Neuron (in vitro differentiated cells): ENCODE data around the gene UGT2A2.

ENCODE experiments used
- H2AFZ ChIP-seq: one replicate; pipeline ENCODE4 v1.6.1; 2013; ENCODE audit warnings: low read depth, mild to moderate bottlenecking, inconsistent platforms, low read length, moderate library complexity
- H3K27me3 ChIP-seq: one replicate; pipeline ENCODE4 v1.6.1; 2013; ENCODE audit warnings: low read length; ENCODE audit not compliant: insufficient read depth
- H3K36me3 ChIP-seq: one replicate; pipeline ENCODE4 v1.6.1; 2013; ENCODE audit warnings: low read length; ENCODE audit not compliant: insufficient read depth
- H3K4me1 ChIP-seq: one replicate; pipeline ENCODE4 v1.6.1; 2013; ENCODE audit warnings: low read length; ENCODE audit not compliant: insufficient read depth
- H3K4me3 ChIP-seq: 2 replicates; pipeline ENCODE4 v1.5.1; 2013; ENCODE audit warnings: mild to moderate bottlenecking, low read length, moderate library complexity
- H3K9me3 ChIP-seq: one replicate; pipeline ENCODE4 v1.6.1; 2013; ENCODE audit warnings: low read length

UGT2A2 gene

DNA sequence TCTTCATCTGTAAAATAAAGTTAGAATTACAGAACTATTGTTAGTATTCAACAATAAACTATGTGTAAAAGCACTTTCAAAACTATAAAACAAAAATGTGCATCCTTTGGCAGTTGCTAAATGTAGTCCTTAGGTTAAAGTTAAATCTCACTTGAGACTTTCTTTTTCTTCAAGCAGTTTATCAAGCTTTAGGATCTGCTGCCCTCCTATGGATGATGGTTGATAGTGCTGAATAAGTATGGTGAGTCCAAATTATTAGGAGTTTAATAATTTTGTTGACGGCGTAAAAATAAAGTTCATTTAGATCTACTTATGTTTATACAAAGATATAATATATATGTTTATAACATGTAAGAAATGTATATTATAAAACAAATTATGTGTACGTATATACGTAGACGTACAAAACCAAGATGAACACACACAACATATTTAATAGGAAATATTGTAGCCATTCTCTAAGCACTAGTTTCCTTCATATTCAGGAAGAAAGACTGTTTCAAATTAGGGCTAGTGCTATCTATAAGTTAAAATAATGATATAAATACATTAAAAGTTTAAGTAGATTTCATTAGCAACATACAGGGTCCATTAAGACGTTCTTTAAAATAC, 22.3 kb downstream of the UGT2A2 start:
- H3K4me1 ChIP-seq, result no peaks in the 10 kb centered on the region
- no peaks in the 10 kb centered on the region for H3K9me3 ChIP-seq
- H2AFZ ChIP-seq, result no peak overlapping the region
- no peaks in the 10 kb centered on the region for H3K27me3 ChIP-seq
- H3K4me3 ChIP-seq, result no peak overlapping the region
- H3K36me3 ChIP-seq, result no peaks in the 10 kb centered on the region

DNA sequence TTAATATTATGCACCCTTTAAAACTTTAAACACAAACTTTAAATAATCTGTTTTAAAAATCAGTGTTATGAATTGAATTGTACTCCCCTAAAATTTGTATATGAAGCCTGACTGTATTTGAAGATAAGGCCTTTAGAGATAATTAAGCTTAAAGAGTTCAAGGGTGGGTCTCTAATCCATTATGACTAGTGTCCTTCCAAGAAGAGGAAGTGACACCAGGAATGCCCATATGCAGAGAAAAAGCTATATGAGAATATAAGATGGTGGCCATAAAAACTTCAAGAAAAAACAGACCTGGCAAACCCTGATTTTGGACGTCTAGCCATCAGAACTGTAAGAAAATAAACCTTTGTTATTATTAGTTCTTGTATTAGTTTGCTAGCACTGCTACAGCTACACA, 29.0 kb downstream of the UGT2A2 start:
- Histone ChIP-seq H3K36me3 (no peaks in the 10 kb centered on the region), H3K4me1 (no peaks in the 10 kb centered on the region), H2AFZ (no peak overlapping the region), H3K27me3 (no peaks in the 10 kb centered on the region), H3K4me3 (no peak overlapping the region), H3K9me3 (no peaks in the 10 kb centered on the region)

- Histone ChIP-seq H3K36me3 (no peaks in the 10 kb centered on the region), H2AFZ (no peak overlapping the region), H3K4me3 (no peak overlapping the region), H3K27me3 (no peaks in the 10 kb centered on the region), H3K9me3 (no peaks in the 10 kb centered on the region), H3K4me1 (no peaks in the 10 kb centered on the region)
Measured at GRCh38 chr4:69601065-69601464, 38.4 kb downstream of the UGT2A2 start.

DNA sequence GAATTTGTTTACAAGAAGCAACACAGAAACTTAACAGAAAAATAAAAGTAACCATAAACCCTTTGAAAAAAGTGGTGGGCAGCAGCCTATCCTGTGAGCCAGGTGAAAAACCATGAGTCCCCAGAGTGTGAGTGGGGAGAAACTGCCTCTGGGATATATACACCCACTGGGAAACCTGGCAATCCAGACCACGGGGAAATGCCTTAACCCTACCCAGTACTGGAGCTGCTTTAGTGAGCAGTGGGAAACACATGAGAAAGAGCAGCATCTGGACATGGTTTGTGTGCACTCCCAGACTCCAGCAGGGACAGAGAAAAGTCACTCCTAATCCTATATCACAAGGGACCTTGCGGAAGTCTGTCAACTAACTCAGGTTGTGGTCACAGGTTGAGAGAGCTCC, 39.4 kb downstream of the UGT2A2 start:
- Histone ChIP-seq H2AFZ (no peak overlapping the region), H3K27me3 (no peaks in the 10 kb centered on the region), H3K4me3 (no peak overlapping the region), H3K36me3 (no peaks in the 10 kb centered on the region), H3K4me1 (no peaks in the 10 kb centered on the region), H3K9me3 (no peaks in the 10 kb centered on the region)

GRCh38 chr4:69594382-69594781, 45.1 kb downstream of the UGT2A2 start:
- Histone ChIP-seq H3K4me1 (no peaks in the 10 kb centered on the region), H2AFZ (no peak overlapping the region), H3K4me3 (no peak overlapping the region), H3K9me3 (no peaks in the 10 kb centered on the region), H3K27me3 (no peaks in the 10 kb centered on the region), H3K36me3 (no peaks in the 10 kb centered on the region)

DNA sequence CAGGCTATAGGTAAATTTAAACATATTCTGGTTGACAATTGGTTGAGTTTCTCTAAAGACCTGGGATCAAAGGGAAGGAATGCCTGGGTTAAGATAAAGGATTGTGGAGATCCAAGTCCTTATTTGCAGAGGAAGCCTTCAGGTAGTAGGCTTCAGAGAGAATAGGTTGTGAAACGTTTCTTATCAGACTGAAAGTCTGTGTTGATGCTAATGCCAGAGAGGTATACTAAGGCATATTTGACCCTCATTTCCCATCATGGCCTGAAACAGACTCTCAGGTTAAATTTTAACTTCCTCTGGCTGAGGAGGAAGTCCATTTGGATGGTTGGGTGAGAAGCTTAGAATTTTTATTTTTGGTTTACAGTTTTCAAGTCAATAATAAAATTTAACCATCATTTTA, 48.1 kb downstream of the UGT2A2 start:
- no peaks in the 10 kb centered on the region for H3K9me3 ChIP-seq
- no peaks in the 10 kb centered on the region for H3K4me1 ChIP-seq
- no peaks in the 10 kb centered on the region for H3K27me3 ChIP-seq
- no peak overlapping the region for H3K4me3 ChIP-seq
- no peak overlapping the region for H2AFZ ChIP-seq
- no peaks in the 10 kb centered on the region for H3K36me3 ChIP-seq

DNA sequence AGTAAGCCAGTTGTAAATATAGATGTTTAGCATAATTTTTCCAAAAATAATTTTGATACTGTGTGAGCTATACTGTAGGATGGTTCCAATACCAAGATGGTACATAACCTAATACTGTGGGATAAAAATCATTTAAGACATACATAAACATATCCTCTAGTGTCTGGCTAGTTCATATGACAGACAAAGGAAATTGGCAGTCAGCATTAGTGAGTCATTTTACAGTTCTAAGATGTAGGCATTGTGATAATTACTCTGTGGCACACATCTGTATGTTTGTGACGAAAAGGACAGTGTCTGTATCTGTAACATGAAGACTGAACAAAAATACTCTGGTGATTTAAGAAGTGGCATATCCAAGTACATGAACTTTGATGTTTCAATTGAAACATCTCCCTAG, 49.6 kb downstream of the UGT2A2 start:
- no peaks in the 10 kb centered on the region for H3K4me1 ChIP-seq
- H3K27me3 ChIP-seq, result no peaks in the 10 kb centered on the region
- H3K36me3 ChIP-seq, result no peaks in the 10 kb centered on the region
- no peak overlapping the region for H3K4me3 ChIP-seq
- H2AFZ ChIP-seq, result no peak overlapping the region
- no peaks in the 10 kb centered on the region for H3K9me3 ChIP-seq

GRCh38 chr4:69584135-69584534, 55.3 kb downstream of the UGT2A2 start:
- H3K4me1 ChIP-seq, result no peaks in the 10 kb centered on the region
- H3K4me3 ChIP-seq, result no peak overlapping the region

GRCh38 chr4:69583543-69583942, 55.9 kb downstream of the UGT2A2 start:
- no peak overlapping the region for H2AFZ ChIP-seq
- no peaks in the 10 kb centered on the region for H3K27me3 ChIP-seq
- no peaks in the 10 kb centered on the region for H3K36me3 ChIP-seq
- H3K9me3 ChIP-seq, result no peaks in the 10 kb centered on the region
- no peak overlapping the region for H3K4me3 ChIP-seq
- no peaks in the 10 kb centered on the region for H3K4me1 ChIP-seq

More at GRCh38 chr4:69584135-69584534, 55.3 kb downstream of the UGT2A2 start:
- Histone ChIP-seq H3K36me3 (no peaks in the 10 kb centered on the region), H3K27me3 (no peaks in the 10 kb centered on the region), H3K9me3 (no peaks in the 10 kb centered on the region), H2AFZ (no peak overlapping the region)

DNA sequence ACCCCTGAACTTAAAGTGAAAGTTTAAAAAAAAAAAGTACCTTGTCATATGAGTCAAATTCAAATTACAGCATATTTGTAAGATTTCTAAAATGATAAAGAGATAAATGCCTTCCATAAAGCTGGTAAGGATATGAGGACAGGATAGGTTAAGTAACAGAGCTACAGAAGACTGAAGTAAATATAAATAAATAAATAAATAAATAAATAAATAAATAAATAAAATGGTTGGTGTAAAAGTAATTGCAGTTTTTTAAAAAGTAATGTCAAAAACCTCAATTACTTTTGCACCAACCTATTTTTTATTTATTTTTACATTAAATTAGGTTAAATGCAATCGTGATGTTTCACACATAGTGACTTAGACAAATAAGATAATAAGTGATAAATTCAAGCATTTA, 62.2 kb downstream of the UGT2A2 start:
- no peaks in the 10 kb centered on the region for H3K4me1 ChIP-seq
- no peak overlapping the region for H3K4me3 ChIP-seq
- H3K36me3 ChIP-seq, result no peaks in the 10 kb centered on the region
- no peaks in the 10 kb centered on the region for H3K9me3 ChIP-seq
- H2AFZ ChIP-seq, result no peak overlapping the region
- no peaks in the 10 kb centered on the region for H3K27me3 ChIP-seq

- Histone ChIP-seq H3K4me1 (no peaks in the 10 kb centered on the region), H3K36me3 (no peaks in the 10 kb centered on the region), H3K4me3 (no peak overlapping the region), H2AFZ (no peak overlapping the region), H3K9me3 (no peaks in the 10 kb centered on the region), H3K27me3 (no peaks in the 10 kb centered on the region)
Measured at GRCh38 chr4:69576251-69576877, 63.1 kb downstream of the UGT2A2 start.

- H3K36me3 ChIP-seq, result no peaks in the 10 kb centered on the region
- no peaks in the 10 kb centered on the region for H3K4me1 ChIP-seq
- no peak overlapping the region for H3K4me3 ChIP-seq
- H2AFZ ChIP-seq, result no peak overlapping the region
- H3K9me3 ChIP-seq, result no peaks in the 10 kb centered on the region
- H3K27me3 ChIP-seq, result no peaks in the 10 kb centered on the region
Measured at GRCh38 chr4:69568787-69569186, 70.7 kb downstream of the UGT2A2 start.

DNA sequence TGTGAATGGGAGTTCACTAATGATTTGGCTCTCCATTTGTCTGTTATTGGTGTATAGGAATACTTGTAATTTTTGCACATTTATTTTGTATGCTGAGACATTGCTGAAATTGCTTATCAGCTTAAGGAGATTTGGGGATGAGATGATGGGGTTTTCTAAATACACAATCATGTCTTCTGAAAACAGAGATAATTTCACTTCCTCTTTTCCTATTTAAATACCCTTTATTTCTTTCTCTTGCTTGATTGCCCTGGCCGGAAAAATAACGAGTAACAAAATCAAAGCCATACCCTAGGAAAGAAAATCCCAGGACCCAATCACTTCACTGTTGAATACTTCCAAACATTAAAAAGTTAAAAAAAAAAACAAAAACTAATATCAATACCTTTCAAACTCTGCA, 76.0 kb downstream of the UGT2A2 start:
- Histone ChIP-seq H3K9me3 (no peaks in the 10 kb centered on the region), H3K36me3 (no peaks in the 10 kb centered on the region), H3K4me3 (no peak overlapping the region), H3K27me3 (no peaks in the 10 kb centered on the region), H3K4me1 (no peaks in the 10 kb centered on the region), H2AFZ (no peak overlapping the region)

DNA sequence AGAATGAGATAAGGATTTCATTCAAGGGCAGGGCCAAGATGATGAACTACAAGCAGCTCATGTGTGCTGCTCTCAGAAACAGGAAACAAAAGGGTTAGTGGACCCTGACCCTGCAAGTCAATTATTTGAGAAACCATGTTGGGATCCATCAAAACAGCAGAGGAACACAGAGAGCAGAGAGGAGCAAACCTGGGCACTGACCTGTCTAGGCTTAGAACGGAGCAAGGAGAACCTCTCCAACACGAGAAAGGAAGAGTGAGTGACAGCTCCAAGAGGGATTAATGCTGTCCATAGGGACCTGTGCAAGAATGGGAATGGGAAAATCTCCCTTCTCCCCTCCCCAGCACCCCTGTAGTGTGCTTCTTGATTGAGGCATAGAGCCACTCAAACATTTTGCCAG, 89.8 kb downstream of the UGT2A2 start:
- Histone ChIP-seq H3K9me3 (no peaks in the 10 kb centered on the region), H3K4me3 (no peak overlapping the region), H3K27me3 (no peaks in the 10 kb centered on the region), H3K36me3 (no peaks in the 10 kb centered on the region), H3K4me1 (no peaks in the 10 kb centered on the region), H2AFZ (no peak overlapping the region)
